Lower leg skin (tissue), 3 donors: ENCODE measurements around the gene WNK2.

Source experiments
- CTCF ChIP-seq, 3 donors: fragments of 450-650 bp; IDR thresholded peaks; one replicate each; pipeline ENCODE4 v1.5.1; 2016; ENCODE audit warnings: antibody characterized with exemption in 3 of 3, mild to moderate bottlenecking in 3 of 3, moderate library complexity in 2 of 3
- POLR2A ChIP-seq, 2 donors: fragments of 450-650 bp; IDR thresholded peaks; one replicate each; pipeline ENCODE4 v1.6.1; 2016 to 2017; ENCODE audit warnings: antibody characterized with exemption in 2 of 2, mild to moderate bottlenecking in 1 of 2, moderate library complexity in 1 of 2

GRCh38 chr9:93141771-93142483, 42.0 kb upstream of the WNK2 start:
- no peak for TF ChIP-seq CTCF (IDR thresholded peaks at IDR 0.05)
- TF ChIP-seq POLR2A (IDR thresholded peaks at IDR 0.05), result no peak
